Suppressor macrophage (primary cell): Measurements from ENCODE around the gene GLDC.
"Not testable (repeated sequence)": the region's sequence is repeated elsewhere in the genome, so short reads cannot be mapped to it uniquely, and the experiment has no call there.

Source experiments
- DNase-seq, 4 experiments: peaks; one replicate each; pipeline ENCODE4 v3.0.0-alpha.2; 2020 to 2022

Gene GLDC

DNA sequence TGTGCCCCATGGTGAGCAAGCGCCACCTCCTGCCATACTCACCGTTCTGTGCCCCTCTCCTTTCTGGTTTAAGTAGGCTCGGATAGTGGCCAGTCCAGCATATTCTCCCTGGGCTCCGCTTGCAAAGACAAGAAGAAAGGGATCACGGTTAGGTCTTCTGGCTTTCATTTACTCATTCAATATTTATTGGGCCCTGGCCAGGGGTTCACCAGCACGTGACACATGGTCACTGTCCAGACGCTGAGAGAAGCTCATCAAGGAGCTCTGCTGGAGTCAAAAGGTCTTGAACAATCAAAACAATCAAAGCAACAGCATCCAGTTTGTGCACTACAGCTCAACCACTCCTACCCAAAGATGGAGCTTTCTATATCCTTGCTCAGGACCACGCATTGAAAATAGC, 80.2 kb downstream of the GLDC start:
- no peak for DNase-seq

DNA sequence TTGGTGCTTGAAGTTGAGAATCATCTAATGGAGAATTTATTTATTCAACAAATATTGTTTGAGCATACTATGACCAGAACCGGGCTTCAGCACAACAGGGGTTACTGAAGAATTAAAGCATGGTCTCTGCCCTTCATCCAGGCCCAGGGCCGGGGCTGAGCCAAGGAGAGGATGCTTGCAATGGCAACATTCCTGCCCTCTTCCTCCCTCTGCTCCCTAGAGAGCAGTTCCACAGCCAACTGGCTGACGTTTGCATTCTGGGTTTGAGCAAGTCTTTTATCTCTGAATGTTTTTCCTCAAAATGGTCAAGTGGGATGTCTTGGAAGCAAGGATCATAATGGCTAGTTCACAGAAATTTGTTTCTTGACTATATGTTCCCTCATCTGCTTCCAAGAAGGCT, 80.7 kb downstream of the GLDC start:
- no peak for DNase-seq

DNA sequence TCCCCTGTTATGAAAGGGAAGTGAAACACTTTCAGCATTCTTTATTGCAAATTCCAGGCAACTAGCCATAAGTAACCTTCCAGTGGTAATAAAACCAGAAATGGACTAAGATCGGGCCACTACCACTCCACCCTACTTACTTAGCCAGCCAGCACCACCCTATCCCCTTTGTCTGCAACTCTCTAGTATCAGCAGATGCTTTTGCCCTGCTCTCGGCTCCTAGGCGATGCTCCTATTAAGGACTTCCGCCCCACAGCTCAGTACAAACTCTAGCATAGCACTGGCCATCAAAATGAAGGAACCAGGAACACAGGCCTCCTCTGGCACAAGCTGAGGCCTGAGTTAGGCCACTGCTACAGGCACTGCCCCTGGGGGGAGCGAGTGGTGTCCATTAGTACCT, 81.2 kb downstream of the GLDC start:
- DNase-seq: peak in 3 of 4 experiments; percentile 18 to 56 (median 46)

DNA sequence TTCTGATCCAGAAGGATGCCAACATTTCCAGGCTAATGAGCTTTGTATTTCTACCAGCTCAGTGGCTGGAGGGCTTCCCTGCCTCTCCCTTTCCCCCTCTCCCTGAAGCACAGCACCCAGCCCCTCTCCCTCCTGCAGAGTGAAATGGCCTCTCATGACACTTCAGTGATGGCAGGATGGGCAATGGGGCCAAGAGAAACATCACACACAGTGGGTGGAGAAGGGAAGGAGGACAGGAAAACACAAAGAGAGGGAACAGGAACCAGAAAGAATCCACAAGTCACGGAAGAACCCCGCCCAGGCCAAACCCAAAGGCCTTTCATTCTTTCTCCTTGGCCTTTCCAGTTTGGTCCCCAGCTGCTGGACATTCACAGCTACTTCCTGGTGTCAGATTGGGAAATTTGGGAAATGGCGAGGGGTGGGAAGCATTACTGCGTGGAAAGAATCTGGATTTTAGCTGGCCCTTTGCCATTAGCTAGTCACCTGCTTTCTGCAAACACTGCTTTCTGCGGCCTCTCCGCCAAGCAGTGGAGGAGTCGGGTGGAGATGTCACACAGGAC, 82.6 kb downstream of the GLDC start:
- peak in 2 of 4 experiments; percentile 12 to 21 for DNase-seq

DNA sequence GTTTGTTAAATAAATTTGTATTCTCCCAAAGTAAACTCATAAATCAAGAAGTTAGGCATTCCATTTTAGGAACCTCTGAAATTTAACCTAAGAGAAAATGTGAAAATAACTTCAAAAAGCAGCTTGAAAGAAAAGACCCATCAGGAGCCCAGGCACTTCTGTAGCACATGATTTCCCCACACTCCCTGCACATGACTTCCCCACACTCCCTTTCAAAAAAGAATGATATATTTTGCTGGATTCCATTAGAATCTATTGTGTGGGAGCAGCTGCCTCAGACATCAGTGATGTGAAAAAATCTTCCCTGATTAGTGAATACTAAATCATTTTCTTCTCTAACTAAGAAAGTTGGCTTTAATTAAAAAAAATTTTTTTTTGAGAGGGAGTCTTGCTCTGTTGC, 83.3 kb downstream of the GLDC start:
- DNase-seq: peak in 2 of 4 experiments; percentile 23 to 33

DNA sequence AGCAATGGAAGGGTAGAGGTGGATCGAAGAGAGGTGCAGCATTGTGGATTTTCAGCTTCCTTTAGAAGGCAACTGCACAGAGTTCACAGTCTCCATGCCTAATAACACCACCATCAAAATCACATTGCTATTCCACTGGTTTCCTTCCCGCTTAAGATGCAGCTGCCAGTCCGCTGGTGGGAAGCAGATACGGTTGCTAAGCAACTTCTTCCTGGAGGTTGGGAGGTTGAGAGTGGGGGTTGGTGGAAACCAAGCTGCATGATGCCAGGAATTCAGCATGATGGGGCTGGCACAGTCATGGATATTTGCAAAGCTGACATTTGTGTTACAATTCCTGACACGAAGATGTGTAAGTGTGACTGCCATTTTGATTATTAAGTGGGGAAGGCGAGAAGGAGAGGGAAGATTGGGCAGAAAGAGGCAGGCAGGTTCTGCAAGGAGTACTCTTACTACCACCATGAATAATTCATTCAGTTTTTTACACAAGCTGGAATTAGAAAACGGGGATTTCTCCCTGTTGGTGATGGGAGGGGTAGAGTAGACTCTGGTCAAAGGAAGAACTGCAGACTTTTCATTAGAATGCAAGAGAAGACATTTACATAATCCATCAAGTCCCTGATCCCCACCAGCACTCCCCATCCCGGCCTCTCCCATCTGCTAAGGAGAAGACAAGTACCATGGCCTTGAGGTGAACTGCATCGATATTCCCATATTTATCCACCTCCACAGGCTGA, 87.5 kb downstream of the GLDC start:
- DNase-seq: no peak

DNA sequence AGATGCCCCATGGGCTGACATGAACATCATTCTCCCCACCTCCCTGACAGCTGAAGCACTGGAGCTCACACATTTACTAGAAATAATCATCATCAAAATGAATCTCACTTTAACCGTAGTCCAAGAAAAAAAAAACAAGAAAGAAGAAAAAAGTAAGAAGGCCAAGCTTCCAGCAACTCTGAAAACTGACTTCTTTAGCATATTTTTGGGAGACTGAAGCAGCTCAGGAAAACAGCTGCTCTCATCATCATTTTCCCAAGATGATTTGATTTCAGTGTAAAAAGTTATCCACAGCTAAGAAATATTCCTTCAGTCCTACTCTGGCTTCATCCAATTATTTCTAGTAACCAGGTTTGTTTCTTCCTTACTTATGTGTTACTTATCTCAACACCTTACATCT, 91.7 kb downstream of the GLDC start:
- DNase-seq: no peak

DNA sequence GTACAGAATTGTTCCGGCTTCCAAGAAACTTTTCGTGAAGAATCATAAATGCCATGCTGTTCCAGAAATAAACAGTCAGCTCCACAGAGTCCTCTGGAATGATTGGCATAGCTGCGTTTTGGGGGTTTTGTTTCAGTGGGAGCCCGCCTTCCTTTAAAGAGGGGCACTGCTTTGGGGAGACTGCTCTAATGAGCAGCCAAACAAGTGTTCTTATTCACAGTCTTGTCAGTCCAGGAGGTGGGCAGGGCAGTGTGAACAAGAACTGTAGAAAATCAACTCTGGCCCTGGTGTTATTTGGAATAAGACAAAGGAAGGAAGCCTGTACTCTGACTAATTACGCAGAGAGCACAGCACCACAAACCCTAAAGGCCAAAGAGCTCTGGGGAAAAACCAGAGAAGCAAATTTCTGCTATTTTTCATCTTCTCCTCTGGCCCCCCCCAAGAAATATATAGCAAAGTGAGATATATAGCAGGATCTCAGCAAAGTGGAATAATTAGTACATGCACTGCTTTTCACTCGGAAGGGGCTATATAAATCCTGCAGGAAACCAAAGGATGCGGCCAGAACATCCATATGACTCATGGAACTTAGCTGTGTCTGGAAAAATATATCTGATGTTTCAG, 92.9 kb downstream of the GLDC start:
- DNase-seq: no peak

DNA sequence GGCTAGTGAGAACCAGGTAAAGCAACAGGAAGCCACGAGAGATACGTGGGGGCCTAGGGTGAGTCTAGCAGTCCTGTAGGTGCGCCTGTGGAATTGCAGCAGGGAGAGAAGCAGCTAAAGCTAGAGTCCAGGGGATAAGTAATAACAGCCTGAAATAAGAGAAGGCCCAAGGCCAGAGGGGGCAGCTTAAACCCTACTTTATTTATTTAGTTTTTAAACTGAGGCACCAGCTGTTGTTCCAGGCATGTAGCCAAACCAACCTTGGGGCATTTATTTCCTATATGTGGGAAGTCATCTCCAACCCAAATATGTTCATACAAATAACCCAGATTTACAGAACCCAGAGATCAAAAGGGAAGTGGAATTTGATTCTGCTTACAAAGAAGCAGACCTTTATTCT, 93.5 kb downstream of the GLDC start:
- peak in 1 of 4 experiments; percentile 6 for DNase-seq

DNA sequence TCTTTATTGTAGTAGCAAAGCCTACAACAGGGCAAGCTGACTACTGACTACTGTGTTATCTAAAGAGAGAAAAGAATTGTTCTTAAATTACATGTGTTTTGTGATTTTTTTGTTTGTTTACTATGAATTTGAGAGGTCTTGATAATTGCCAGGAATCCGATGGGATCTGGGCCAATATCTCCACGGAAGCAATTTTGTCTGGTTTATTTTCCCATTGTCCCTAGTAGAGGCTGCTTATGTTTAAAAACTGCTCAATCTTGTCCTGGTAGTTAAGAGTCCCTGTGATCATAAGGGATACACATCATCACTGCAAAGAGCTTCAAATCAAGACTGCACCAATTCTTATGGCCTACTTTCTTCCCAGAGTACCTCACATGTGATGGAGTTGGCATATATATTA, 94.4 kb downstream of the GLDC start:
- DNase-seq: no peak

DNA sequence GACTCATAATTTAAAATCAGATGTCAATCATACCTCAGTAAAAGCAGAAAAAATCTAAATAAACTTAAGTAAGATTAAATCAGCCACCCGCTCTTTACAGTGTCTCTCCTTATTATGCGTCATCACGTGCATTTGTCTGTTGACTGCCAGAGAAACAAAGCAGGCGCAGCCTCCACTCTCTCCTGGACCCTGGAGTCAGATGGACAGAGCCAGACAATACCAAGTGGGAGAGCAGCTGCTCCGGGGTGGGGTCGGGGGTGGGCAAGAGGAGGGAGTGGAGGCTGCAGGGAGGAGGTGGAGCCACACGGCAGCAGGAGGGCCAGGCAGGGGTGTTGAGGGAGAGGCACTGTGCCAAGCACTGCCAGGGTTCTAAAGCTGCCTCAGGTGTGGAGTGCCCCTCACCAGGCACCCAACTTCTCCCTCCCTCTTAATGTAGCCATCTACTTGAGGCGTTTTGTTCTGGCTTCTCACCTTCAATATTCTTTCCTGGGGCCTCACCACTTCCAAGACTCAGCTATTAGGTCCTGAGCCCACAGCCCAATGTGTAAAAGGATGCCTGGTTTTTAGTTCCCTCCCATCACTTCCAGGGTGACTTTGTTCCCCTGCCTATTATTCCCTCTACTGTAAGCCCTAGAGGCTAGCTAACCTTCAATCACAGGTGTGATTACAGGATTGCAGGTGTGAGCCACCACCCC, 96.3 kb downstream of the GLDC start:
- no peak for DNase-seq

DNA sequence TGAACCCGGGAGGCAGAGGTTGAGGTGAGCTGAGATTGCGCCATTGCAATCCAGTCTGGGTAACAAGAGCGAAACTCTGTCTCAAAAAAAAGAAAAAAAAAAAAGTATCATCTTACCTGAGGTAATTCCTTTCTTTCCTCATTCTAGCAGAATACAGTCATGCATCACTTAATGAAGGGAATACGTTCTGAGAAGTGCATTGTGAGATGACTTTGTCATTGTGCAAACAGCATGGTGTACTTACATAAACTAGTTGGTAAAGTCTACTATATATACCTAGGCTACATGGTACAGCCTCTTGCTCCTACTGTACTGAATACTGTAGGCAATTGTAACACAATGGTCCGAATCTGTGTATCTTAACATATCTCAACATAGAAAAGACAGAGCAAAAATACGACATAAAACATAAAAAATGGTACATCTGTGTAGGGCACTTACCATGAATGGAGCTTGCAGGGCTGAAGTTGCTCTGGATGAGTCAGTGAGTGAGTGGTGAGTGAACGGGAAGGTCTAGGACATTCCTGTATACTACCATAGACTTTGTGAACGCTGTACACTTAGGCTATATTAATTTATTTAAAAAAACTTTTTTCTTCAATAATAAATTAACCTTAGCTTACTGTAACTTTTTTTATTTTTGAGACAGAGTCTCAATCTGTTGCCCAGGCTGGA, 100.4 kb downstream of the GLDC start:
- no peak for DNase-seq

DNA sequence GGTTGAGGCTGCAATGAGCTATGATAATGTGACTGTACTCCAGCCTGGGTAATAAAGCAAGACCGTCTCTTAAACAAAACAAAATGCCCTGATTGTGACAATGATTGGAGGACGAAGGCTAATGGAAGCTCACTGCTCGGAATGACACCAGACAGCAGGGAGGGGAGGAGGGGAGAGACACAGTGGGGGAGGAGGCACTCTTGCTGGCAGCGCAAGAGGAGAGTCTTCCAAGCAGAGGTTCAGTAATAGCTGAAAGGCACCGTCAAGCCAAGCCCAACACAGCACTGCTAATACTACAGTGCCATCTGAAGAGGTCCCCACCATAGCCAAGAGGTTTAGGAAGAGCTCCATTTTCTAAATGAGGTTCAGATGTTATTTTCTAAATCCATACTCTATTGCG, 102.3 kb downstream of the GLDC start:
- no peak for DNase-seq

DNA sequence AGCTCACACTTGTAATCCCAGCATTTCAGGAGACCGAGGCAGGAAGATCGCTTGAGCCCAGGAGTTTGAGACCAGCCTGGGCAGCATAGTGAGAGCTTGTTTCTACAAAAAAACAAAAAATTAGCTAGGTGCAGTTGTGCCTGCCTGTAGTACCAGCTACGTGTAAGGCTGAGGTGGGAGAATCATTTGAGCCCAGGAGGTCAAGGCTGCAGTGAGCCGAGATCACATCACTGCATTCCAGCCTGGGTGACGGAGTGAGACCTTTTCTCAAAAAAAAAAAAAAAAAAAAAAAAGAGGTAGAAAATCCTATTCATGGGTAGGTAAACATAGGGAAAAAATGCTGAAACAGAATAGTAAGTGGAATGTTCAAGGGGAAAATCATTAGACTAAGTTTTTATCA, 102.9 kb downstream of the GLDC start:
- not testable (repeated sequence) for DNase-seq

DNA sequence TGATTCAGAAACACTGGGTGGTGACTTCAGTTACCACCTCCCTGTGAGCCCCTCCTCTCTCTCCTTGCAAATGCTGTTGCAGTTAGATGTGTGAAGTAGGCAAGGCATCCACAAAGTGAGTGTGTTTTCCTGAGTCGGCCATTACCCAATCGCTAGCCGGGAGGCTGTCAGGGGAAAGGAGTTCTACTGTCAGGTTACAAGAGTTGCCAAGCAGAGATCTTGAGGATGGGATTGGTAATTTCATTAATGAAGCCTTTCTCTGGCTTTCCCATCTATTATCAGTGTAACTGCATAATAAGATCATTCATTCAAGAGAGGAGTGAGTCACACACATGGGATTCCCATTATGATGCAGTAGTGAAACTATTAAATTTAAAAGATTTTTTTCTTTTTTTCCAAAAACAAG, 106.9 kb downstream of the GLDC start:
- no peak for DNase-seq

DNA sequence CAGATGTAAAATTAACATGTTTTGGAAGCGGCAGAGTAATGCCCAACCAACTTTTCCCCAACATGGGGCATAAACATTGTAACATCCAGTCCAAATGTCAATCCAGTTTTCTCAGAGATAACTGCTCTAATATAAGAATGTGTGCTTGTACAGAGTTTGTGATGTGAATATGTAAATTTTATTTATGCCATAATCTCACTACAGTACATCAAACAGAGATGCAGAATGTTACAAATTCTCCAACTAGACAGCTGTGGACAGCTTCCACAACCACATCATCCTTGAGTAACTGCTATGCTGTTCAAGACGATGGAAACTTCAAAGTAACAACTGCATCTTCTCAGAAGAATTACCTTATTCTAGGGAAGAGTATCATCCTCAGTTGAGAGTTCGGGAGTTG, 109.9 kb downstream of the GLDC start:
- no peak for DNase-seq

DNA sequence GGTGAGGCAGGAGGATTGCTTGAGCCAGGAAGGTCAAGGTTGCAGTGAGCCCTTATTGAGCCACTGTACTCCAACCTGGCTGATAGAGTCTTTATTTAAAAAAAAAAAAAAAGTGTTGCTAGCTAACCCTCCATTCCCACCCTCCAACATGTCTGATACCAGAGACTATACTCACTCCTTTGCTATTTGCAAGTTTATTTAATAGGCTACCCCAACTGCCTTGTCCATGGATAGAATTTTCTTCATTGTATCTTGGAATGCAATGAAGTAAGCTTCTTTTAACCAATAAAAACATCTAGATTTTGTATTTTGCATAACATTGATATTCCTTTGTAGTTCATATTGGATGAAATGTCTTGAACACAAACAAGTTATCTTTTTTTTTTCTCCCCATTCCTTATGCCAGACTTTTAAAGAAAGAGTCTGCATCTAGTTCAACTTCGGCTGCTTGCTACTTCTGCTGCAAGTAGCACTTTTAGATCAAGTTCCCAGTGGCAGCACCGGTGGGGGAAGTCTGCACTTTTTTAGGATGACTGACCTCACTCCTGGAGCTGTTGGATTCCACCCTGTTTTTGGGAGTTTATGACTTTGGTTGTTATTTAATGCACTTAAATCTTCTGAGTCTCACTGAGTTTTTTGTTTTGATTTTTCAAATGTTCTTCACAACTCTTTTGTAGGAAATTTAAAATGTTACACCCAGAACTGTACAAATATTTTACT, 120.0 kb downstream of the GLDC start:
- DNase-seq: no peak

DNA sequence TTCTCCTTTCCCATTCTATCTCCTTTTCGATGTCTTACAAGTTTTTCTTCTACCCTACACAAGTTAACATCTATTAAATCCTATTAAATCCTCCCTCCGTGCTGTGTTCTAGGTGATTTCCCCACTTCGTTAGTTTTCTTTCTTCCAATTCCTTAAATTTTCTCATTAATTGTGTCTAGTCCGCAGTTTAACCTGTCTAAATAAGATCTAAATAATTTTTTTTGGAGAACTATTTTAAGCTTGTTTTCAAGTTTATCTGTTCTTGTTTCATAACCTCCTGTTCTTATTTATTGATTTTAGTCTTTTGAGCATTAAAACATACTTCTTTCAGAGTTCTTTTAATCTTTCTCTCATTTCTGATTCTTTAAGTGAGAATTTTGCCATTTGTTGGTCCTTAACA, 123.3 kb downstream of the GLDC start:
- no peak for DNase-seq

DNA sequence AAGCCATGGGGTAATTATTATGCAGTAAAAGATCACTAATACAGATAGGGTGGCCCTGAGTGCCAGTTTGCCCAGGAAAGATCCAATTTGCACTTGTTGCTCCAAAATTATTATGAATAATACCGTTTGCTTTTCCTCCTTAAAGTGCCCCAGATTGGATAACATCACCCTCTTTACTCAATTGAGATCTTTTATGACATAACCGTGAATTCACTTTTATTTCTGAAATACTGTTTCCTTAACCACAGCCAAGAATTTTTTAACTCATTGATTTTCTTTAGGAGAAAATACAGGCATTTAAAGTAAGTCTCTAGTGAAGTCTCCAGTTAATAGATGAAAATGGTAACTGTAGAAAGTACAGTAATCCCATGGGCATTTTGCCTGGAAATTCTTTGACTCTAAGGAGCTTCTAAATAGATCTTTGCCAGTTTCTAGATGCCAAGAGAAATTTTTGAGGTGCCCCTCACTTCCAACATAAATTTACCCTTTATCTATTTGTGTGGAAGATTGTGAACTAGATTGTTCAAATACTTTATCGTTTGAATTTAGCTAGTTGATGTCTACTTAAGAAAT, 133.4 kb downstream of the GLDC start:
- no peak for DNase-seq

DNA sequence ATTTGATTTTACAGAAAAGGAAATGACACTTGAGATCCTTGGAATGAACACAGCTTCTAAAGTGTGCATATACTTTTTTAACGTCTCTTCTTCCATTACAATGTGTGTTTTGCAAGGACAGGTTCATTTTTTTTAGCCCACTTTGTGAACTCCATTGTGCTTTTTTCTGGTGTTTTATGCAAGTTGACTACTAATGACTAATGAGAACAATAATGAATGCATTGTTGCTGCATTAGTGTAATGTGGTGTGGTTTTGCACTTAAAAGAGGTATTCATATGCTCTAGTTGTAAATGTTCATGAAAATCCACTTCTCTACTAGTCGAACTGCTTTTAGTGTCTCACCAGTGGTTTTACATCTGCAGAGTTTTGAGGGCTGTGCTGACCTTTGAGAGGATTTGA, 139.0 kb downstream of the GLDC start:
- DNase-seq: no peak

DNA sequence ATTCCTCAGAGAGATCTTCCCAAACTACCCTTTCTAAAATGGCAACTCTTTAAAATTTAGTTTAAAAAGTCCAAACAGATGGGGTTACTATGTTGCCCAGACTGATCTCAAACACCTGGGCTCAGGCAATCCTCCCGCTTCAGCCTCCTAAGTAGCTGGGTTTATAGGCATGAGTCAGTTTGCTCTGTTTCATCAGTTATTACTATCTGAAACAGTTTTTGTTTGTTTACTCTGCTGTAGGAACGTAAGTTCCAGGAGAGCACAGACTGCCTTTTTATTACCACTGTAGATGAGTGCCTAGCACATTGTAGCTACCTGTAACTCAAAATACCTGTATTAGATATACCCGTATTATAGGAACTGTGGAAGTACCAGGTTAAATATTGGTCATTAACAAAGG, 143.1 kb downstream of the GLDC start:
- DNase-seq: no peak
